GM10248 (cell line): ENCODE data around the gene ARHGEF11.

Source experiments
- CTCF ChIA-PET: fragments of 300-600 bp; sonication (Branson Sonifier 250); formaldehyde crosslinking; extraction: SDS; loops from one replicate; lab custom pipeline; 2021; ENCODE audit warnings: antibody characterized with exemption; lab: Yijun Ruan, JAX
- POLR2A ChIA-PET: fragments of 350-650 bp; sonication (Branson Sonifier 250); formaldehyde crosslinking; extraction: SDS; loops from one replicate; lab custom pipeline; 2020; ENCODE audit warnings: antibody characterized with exemption; lab: Yijun Ruan, JAX
- DNase-seq: peaks from one replicate; pipeline ENCODE4 v3.0.0; 2012; ENCODE audit errors: extremely low spot score
- TF ChIP-seq, protein P1 (sequence below): IDR thresholded peaks from 2 replicates; pipeline ENCODE4 v1.5.1; 2012; ENCODE audit warnings: mild to moderate bottlenecking, low read depth; ENCODE audit errors: extremely low read depth, missing control alignments, control extremely low read depth

Gene ARHGEF11

DNA sequence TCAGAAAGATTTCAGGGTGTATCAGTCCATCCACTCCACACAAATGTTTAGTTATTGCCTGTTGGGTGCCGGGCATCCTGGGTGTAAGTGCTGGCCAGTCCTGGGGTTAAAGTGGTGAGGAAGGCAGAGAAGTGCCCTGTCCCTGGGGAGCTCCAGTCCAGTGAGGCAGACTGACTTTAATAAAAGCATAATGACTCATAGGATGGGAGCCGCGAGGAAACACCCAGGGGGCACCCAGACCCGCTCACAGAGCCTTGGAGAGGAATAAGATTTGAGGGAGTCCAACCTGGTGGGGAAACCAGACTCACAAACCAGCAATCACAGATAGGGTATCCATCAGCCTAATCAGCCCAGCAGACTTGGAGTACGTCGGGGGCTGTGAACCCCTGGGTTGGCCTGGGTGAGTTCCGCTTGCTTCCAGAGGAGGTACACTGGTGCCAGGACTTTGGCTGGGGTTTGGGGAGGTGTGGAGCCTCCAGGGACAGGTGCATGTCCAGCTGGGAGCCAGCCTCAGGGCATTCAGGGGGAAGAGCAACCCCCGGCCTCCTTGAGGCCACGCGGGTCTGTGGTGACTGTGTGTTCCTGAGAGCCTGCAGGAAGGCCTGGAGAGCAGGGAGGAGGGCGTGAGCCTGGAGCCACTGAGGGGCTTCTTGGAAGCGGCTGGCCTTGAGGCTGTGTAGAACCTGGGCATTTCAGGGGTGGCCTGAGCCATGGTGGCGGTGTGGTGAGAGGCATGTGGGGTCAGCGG is 148.3 kb downstream of the ARHGEF11 start:
- POLR2A ChIA-PET = no interaction called here
- no peak for DNase-seq
- TF ChIP-seq, protein P1, sequence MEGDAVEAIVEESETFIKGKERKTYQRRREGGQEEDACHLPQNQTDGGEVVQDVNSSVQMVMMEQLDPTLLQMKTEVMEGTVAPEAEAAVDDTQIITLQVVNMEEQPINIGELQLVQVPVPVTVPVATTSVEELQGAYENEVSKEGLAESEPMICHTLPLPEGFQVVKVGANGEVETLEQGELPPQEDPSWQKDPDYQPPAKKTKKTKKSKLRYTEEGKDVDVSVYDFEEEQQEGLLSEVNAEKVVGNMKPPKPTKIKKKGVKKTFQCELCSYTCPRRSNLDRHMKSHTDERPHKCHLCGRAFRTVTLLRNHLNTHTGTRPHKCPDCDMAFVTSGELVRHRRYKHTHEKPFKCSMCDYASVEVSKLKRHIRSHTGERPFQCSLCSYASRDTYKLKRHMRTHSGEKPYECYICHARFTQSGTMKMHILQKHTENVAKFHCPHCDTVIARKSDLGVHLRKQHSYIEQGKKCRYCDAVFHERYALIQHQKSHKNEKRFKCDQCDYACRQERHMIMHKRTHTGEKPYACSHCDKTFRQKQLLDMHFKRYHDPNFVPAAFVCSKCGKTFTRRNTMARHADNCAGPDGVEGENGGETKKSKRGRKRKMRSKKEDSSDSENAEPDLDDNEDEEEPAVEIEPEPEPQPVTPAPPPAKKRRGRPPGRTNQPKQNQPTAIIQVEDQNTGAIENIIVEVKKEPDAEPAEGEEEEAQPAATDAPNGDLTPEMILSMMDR = no peak
- CTCF ChIA-PET = interaction anchor here (1.4 kb wide), 1 partner anchor 171 kb away, joined by 3 read pairs; no protein-coding TSS in a partner anchor

DNA sequence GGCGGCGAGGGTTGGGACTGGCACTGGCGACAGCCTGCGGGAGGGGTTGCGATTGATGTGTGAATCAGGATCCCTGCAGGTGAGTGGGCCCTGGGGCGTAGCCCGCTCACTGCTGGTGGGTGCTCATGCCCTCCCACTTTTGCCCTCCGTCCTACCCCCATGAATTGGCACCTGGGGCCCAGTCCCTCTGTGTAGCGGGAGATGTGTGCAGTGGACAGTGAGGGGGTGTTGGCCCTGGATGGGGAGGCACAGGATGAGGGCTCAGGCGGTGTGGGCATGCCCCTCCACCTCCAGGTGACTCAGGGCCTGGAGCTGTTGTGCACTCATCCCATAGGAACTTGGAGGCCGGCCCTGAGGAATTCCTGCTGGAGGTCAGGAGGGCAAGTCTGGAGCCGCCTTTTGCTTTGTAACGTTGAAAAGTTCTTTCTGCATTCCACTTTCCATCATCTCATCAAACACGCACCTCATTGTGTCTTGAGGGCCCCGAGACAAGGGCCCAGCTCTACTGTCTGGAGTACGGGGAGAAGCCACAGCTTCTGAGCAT is 149.0 kb downstream of the ARHGEF11 start:
- ChIA-PET POLR2A (no interaction called here), CTCF (no interaction called here)
- no peak for DNase-seq
- TF ChIP-seq, protein P1 = no peak

DNA sequence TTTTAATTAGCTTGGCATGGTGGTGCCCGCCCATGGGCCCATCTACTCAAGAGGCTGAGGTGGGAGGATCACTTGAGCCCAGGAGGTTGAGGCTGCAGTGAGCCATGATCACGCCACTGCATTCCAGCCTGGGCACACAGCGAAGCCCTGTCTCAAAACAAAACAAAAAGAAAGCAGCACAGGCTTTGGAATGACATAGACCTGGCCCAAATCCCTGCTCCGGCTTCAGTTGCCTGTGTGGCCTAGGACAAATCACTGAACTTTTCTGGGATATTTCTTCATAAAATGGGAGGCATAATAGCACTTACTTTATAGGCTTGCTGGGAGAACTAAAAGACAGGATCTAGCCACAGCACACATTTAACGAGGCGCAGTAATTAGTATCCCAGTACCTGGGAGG is 149.6 kb downstream of the ARHGEF11 start:
- no peak for DNase-seq
- CTCF ChIA-PET = interaction anchor here (1.3 kb wide), 1 partner anchor 85 kb away, joined by 3 read pairs; no protein-coding TSS in a partner anchor
- POLR2A ChIA-PET = no interaction called here
- TF ChIP-seq, protein P1 = no peak

DNA sequence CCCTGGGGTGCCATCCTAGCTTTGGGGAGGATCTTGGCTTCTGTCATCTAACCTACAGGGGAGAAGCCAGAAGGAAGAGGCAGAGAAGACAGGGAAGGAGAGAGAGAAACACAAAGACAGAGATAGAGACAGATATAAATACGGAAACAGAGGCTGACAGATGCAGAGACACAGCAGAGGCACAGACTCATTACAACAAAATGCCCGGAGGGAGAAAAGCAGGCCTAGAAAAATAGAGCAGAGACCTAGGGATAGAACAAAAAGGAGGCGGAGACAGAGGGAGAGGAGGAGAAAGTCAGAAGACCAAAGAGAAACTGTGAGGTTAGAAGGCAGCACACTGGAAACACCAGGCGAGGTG is 150.1 kb downstream of the ARHGEF11 start:
- DNase-seq = no peak
- ChIA-PET POLR2A (no interaction called here), CTCF (interaction anchor here (1.3 to 8.6 kb wide), 3 partner anchors 10 to 208 kb away, joined by 3 to 108 read pairs (median 4); no protein-coding TSS in a partner anchor)
- TF ChIP-seq, protein P1 = no peak

DNA sequence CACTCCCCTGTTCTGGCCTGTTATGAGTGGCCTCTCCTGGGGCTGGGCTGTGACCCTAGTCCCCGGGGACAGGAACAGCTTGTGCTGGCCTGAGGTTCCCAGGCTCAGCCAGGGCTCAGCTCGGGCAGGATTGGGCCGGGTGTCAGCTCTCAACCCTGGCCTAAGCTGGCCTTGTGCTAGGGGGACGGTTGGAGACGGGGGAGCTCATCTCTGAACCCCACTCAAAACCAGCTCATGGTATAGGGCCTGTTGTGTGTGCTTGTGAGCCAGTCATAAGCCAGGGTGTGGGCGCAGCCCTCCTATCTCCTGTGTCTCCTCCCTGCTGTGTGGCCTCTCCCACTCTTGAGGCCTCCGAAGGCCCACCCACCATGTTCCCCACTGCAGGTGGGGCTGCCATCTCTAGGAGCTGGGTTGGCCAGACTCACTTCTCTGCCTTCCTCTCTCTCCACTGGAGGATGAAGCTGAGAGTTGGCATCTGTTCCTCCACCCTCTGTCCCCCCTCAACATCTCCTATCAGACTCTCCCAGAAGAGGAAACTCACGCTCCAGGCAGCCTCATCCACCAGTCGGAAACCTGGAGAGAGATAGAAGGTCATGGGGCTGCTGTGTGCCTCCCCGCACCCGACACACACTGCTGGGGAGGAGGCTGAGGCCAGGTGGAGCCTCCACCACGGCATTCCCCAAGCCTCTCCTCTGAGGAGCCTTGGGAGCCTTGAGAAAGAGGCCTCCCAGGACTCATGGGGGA is 150.7 kb downstream of the ARHGEF11 start:
- CTCF ChIA-PET = interaction anchor here (1.0 to 8.6 kb wide), 9 partner anchors 9 to 233 kb away, joined by 3 to 108 read pairs (median 4); partner anchors contain the start of genes INSRR and NTRK1
- TF ChIP-seq, protein P1 = no peak
- no peak for DNase-seq
- POLR2A ChIA-PET = no interaction called here

DNA sequence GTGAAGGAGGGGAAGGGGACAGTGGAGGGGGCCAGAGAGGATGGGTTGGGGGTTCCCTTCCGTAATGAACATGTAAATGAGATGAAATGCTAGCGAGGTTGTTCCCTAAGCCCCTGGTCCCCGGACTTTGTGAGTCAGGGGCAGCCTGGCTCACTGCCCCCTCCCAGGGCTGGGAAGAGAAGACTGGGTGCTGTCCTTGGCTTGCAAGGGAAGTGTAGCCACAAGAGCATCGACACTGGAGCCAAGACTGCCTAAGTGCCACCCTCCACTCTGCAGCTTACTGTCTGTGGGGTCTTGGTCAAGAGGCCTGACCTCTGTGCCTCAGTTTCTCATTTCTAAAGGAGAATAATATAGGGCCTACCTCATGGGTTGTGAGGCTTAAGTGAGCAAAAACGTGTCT is 151.5 kb downstream of the ARHGEF11 start:
- TF ChIP-seq, protein P1 = no peak
- ChIA-PET POLR2A (no interaction called here), CTCF (interaction anchor here (1.0 to 8.6 kb wide), 8 partner anchors 8 to 233 kb away, joined by 3 to 108 read pairs (median 4); partner anchors contain the start of genes INSRR and NTRK1)
- DNase-seq = no peak
